HEK293T (cell line): ENCODE results near the gene ZFYVE27.

ENCODE experiments used
- ARNT ChIP-seq: fragments of 450-650 bp; IDR thresholded peaks from 2 replicates; pipeline ENCODE4 v1.6.1; 2017; ENCODE audit warnings: mild to moderate bottlenecking
- BHLHE40 ChIP-seq: fragments of 450-650 bp; IDR thresholded peaks from 2 replicates; pipeline ENCODE4 v1.6.1; 2016; ENCODE audit warnings: mild to moderate bottlenecking, moderate library complexity, borderline replicate concordance
- ELF4 ChIP-seq: fragments of 450-650 bp; IDR thresholded peaks from 2 replicates; pipeline ENCODE4 v1.6.1; 2017; ENCODE audit warnings: antibody characterized with exemption
- FOXA1 ChIP-seq: fragments of 450-650 bp; IDR thresholded peaks from 2 replicates; pipeline ENCODE4 v1.6.1; 2016; ENCODE audit warnings: mild to moderate bottlenecking
- FOXK2 ChIP-seq: fragments of 450-650 bp; IDR thresholded peaks from 2 replicates; pipeline ENCODE4 v1.6.1; 2016; ENCODE audit warnings: mild to moderate bottlenecking
- FOXM1 ChIP-seq: fragments of 450-650 bp; IDR thresholded peaks from 2 replicates; pipeline ENCODE4 v1.6.1; 2017; ENCODE audit warnings: mild to moderate bottlenecking, borderline replicate concordance
- L3MBTL2 ChIP-seq: fragments of 450-650 bp; conservative IDR thresholded peaks from 2 replicates; pipeline ENCODE4 v1.6.1; 2016; ENCODE audit warnings: mild to moderate bottlenecking
- LEF1 ChIP-seq: fragments of 450-650 bp; IDR thresholded peaks from 2 replicates; pipeline ENCODE4 v1.6.1; 2017; ENCODE audit warnings: mild to moderate bottlenecking, borderline replicate concordance
- NFRKB ChIP-seq: fragments of 450-650 bp; IDR thresholded peaks from 2 replicates; pipeline ENCODE4 v1.6.1; 2016; ENCODE audit warnings: mild to moderate bottlenecking, moderate library complexity
- SP1 ChIP-seq: fragments of 450-650 bp; IDR thresholded peaks from 2 replicates; pipeline ENCODE4 v1.6.1; 2017
- SUZ12 ChIP-seq: fragments of 450-650 bp; IDR thresholded peaks from 2 replicates; pipeline ENCODE4 v1.6.1; 2016; ENCODE audit warnings: mild to moderate bottlenecking
- TARDBP ChIP-seq: fragments of 450-650 bp; IDR thresholded peaks from 2 replicates; pipeline ENCODE4 v1.6.1; 2016
- TF ChIP-seq, protein P1 (sequence below): fragments of 450-650 bp; IDR thresholded peaks from 2 replicates; pipeline ENCODE4 v1.6.1; 2016

- TF ChIP-seq ELF4 = no peak
- TF ChIP-seq NFRKB = no peak
- TF ChIP-seq SP1 = no peak
- TF ChIP-seq, protein P1, sequence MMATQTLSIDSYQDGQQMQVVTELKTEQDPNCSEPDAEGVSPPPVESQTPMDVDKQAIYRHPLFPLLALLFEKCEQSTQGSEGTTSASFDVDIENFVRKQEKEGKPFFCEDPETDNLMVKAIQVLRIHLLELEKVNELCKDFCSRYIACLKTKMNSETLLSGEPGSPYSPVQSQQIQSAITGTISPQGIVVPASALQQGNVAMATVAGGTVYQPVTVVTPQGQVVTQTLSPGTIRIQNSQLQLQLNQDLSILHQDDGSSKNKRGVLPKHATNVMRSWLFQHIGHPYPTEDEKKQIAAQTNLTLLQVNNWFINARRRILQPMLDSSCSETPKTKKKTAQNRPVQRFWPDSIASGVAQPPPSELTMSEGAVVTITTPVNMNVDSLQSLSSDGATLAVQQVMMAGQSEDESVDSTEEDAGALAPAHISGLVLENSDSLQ = no peak
- no peak for TF ChIP-seq FOXA1
- TF ChIP-seq FOXK2 = no peak
- no peak for TF ChIP-seq L3MBTL2
- TF ChIP-seq TARDBP = no peak
- no peak for TF ChIP-seq BHLHE40
- no peak for TF ChIP-seq LEF1
- TF ChIP-seq FOXM1 = no peak
- no peak for TF ChIP-seq ARNT
- TF ChIP-seq SUZ12 = no peak
Observed at GRCh38 chr10:97740613-97741012, 3.7 kb downstream of the ZFYVE27 start.
